HG03469 (cell line): Measurements from ENCODE around the gene TMSB4X.
A peak's percentile ranks its signal among the peaks of the same experiment; 100 is the strongest.
"Not testable (repeated sequence)": the region's sequence is repeated elsewhere in the genome, so short reads cannot be mapped to it uniquely, and the experiment has no call there.

Source experiments
- ATAC-seq: cut with Tn5 transposase; IDR thresholded peaks from one replicate; pipeline ENCODE4 v1.9.1; 2021; ENCODE audit warnings: mild to moderate bottlenecking, moderate library complexity, moderate number of reproducible peaks; ENCODE audit not compliant: unreplicated experiment

The TMSB4X gene

DNA sequence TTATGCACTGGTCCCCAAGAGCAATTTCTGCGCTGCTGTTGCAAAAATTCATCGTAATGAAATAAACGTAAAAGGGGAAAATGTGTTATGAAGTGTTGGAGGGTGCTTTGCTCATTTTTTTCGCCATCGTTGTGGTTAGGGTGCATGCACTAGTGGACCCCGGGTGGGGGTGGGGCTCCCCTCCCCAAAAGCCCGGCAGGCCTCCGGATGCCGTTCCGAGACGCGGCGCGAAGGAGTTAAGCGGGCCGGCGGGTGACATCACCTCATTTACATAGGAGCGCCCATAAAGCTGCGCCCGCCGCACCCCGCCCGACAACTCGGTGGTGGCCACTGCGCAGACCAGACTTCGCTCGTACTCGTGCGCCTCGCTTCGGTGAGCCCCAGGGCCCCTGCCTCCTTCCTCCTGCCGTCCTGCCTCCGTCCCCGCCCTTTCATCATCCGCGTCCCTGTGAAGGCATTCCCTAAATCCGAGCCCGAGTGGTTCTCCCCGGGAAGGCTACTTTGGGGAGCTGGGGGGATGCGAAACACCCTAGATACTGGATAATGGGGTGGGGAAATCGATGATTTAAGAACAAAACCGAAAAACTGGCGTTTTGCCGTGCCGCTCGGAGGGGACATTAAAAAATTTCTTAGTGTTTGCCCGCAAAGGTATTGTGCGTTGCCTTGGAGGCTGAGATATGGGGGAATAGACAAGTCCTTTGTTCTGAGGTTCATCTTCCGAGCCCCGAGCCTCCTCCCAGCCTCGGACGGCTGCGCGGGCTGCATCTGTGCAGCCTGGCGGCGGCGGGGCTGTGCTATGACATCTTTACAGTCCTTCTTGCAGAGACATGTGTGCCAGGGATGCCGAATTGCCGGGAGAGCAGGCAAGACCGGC lies at the start of gene TMSB4X:
Gene TMSB4X (plus strand): TSS at position 315 of the 874 bp plus-strand sequence.
- peak; percentile 21 for ATAC-seq

DNA sequence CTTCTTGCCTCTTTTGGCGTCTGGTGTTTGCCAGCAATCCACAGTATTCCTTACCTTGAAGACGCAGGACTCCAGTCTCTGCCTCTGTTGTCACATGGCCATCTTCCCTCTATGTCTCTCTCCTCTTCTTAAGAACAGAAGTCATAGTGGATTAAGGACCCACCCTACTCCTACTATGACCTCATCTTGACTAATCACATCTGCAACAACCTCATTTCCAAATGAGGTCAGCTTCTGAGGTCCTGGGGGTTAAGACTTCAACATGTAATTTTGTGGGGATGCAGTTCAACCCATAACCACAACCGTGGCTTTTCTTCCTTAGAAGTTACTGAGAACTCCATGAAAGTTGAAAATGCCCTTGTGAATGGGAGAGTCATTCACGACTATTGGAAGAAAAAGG lies 45.2 kb upstream of the TMSB4X start:
- ATAC-seq, result no peak

DNA sequence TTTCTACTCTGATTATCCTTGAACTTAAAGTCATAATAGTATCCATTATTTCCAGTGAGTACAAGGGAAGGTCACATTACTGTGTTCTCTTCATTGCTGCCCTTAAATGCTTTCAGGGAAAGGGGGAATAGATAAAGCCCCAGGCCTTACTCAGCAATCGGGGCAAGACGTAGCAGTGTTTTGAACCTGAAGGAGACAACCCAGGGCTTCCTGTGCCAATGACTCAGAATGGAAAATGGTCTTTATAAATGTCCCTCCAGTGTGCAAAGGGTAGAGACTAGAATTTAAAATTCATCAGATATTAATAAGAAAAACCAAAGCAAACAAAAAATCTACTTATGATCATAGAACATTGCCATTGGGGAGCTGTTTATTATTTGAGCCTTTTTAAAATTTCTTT lies 44.8 kb upstream of the TMSB4X start:
- ATAC-seq, result no peak

DNA sequence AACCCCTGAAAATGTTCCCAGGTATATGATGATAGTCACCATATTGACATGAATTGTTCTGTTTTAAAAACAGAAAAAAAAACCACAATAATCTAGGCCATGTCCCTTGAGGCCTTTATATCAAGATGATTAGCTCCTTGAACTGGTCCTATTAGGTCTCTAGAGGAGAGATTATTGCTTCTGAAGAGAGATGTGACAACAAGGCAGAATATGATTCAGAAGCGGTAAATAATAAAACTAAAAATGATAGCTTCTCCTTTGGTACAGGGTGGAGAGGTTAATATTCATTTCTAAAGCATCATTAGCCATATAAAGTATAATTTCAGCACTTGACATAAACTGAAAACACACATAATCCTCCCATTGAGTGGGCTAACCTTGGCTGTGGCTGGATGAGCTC lies 42.7 kb upstream of the TMSB4X start:
- no peak for ATAC-seq

DNA sequence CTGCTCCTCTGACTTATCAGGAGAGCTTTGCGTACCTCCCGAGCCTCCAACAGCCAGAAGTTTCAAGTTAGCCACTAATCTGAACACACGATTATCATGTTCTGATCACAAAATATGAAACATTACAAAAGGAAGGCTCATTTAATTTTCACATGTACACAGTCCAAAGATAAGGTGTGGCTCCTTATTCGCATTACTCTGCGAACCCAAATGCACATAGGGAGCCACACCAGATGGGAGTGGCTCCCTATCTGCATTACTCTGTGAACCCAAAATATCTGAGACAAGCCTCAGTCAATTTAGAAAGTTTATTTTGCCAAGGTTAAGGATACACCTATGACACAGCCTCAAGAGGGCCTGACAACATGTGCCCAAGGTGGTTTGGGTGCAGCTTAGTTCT lies 40.1 kb upstream of the TMSB4X start:
- no peak for ATAC-seq

DNA sequence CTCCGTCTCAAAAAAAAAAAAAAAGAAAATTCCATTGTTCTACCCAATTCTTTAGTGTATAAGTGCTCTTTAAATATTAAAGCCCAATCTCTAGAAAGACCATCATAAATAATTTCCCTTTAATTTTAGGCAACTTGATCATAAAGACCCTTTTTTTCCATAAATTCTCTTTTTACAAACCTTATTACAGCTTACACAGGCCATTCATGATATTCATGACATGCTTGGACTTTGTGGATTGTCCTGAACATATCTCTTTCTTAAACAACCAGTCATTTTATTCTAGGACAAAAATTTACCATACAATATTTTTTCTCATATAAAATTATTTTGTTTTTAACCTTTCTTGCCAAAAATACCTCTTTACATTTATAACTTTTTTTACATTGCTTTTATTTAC lies 38.0 kb upstream of the TMSB4X start:
- ATAC-seq, result no peak

DNA sequence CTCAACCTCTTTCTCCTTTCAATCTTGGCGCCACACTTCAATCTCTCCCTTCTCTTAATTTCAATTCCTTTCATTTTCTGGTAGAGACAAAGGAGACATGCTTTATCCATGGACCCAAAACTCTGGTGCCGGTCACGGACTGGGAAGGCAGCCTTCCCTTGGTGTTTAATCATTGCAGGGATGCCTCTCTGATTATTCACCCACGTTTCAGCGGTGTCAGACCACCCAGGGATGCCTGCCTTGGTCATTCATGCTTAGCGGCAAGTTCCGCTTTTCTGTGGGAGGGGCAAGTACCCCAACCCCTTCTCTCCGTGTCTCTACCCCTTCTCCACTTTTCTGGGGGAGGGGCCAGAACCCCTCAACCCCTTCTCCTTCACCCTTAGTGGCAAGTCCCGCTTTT lies 34.4 kb upstream of the TMSB4X start:
- not testable (repeated sequence) for ATAC-seq

DNA sequence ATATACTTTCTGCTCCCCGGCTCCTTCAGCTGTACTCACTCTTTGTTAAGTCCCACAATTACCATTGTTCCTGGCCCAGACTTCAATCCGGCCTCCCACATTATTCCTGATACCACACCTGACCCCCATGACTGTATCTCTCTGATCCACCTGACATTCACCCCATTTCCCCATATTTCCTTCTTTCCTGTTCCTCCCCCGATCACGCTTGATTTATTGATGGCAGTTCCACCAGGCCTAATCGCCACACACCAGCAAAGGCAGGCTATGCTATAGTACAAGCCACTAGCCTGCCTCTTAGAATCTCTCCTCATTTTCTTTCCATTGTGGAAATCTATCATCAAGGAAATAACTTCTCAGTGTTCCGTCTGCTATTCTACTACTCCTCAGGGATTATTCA lies 31.3 kb upstream of the TMSB4X start:
- not testable (repeated sequence) for ATAC-seq

DNA sequence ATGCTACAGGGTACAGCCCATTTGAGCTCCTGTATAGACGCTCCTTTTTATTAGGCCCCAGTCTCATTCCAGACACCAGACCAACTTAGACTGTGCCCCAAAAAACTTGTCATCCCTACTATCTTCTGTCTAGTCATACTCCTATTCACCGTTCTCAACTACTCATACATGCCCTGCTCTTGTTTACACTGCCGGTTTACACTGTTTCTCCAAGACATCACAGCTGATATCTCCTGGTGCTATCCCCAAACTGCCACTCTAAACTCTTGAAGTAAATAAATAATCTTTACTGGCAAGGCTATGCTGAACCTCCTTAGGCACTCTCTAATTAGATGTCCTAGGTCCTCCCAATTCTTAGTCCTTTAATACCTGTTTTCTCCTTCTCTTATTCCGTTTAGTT lies 30.5 kb upstream of the TMSB4X start:
- ATAC-seq, result not testable (repeated sequence)

DNA sequence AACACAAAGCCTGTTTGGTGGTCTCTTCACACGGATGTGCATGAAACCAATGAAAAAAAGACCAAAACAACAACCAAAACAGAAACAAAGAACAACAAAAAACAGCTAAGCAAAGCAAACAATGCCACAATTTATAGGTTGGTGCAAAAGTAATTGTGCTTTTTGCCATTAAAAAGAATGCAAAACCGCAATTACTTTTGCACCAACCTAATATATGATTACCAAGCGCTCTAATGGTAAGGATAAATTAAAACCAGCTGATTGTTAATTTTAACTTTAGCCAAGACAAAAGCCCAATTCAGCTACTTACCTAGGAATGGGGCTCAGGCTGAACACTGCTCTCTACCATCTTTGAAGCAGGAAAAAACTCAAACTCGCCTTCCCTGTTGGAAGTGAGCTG lies 29.4 kb upstream of the TMSB4X start:
- ATAC-seq, result no peak

DNA sequence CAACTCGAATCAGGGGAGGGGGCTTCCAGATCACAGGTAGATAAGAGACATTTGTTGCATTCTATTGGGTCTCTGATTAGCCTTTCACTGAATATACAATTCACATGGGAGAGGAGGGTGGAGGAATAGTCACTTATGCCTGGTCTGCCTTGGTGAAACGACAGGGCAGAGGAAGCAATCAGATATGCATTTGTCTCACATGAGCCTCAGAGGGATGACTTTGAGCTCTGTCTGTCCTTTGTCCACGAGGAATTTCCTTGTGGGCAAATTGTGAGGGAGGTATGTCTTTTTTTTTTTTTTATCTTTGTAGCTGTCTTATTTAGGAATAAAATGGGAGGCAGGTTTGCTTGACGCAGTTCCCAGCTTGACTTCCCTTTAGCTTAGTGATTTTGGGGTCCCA lies 28.5 kb upstream of the TMSB4X start:
- ATAC-seq, result no peak

DNA sequence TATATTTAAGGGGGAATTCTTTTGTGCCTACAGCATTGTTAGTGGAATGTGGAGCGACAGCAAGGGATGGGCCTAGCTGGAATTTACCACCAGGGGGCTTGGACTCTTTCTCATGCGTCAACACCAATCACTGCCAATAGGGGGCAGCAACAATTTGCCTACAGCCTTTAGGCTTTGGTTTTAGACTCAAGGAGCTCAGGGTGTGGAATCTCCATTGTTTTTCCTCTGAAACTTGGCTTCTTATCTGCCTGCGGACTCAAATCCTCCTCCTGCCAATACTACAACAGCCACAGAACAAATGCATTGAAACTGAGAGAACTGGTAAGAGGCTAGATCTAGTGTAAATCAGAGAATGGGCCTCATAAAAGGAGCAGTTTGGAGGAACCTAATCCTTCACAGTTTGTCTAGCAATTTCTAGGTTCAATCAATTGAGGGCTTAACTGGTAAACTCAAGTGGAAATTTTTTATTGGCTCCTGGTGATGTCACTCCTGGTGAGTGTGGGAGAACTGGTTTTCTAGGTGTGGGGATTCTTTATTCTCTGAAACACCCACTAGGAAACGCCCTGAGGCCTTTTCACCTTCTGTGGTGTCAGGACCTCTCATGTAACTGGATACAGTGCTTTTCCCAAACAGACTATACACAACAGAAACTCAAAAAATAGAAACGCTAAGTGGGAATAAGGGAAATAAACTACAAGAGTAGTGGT lies 27.9 kb upstream of the TMSB4X start:
- no peak for ATAC-seq

DNA sequence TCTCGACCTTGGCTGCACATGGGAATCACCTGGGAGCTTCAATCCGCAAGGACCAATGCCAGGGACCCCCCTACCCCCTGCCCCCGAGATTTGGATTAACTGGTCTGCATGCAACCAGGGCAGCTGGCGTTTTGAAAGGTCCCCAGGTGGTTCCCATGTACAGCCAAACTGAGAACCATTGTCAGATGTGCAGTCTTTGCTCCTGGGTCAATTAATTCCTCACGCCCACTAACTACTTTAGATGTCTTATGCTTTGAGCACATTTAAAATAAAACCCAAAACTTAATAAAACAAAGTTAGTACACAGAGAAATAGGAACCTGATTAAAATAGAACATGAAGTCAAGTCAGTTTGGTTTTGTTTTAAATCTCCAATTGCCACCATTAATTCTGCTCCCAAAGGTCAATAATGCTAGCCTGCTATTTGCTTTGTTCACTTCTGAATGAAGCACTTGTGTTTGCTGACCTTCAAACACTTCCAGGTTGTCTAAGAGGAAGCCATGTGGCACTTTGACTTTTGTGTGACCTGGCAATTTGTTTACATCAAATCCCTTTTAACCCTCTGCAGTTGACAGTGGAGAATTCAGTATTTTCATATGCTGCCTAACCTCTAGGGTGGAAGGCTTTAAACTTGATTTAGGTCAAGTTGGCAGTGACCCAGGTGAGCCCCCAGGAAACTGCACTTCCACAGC lies 27.2 kb upstream of the TMSB4X start:
- ATAC-seq, result no peak

DNA sequence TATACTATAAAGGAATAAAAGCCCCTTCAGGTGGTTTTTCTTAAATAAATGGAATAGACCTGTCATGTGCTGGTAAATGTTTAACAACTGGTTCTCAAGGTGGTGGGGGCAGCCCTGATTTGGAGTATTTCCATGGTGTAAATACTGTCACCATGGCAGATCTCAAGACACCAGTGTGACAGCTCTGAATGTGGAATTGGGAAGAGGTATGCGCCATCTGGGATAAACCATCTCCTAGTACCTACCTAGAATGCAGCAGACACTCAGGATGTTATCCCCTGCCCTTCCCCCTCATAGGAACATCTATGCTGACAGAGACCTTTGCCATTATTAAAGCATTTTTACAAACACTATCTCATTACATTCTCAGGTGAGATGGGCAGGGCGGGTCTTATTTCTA lies 26.4 kb upstream of the TMSB4X start:
- ATAC-seq, result no peak

DNA sequence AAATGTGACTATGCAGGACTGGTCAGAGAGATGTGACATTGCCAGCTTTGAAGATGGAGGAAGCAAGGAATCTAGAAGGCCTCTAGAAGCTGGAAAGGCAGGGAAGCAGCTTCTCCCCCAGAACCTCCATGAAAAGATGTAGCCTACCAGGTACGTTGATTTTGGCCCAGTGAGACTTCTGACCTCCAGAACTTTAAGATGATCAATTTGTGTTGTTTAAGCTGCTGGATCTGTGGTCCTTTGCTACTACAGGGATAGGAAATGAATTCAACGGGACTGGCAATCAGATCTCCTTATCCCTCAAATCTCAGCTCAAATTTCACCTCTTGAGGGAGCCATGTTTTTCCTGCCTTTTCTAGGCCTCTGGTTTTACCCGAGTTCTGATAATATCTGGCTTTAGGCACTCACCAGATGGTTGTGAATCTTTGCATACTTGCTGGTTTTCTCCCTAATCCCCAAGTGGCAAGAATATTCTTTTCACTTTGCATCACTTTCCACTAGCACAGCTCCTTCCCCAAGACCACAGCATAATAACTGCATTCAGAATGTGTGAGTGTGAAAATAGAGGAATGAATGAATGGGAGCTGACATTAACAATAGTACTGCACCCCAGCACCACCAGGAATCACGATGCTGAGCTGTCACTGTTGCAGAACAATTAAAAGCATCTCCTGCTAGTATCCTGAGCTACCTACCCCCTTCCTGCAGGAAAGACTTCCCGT lies 25.5 kb upstream of the TMSB4X start:
- ATAC-seq, result no peak

DNA sequence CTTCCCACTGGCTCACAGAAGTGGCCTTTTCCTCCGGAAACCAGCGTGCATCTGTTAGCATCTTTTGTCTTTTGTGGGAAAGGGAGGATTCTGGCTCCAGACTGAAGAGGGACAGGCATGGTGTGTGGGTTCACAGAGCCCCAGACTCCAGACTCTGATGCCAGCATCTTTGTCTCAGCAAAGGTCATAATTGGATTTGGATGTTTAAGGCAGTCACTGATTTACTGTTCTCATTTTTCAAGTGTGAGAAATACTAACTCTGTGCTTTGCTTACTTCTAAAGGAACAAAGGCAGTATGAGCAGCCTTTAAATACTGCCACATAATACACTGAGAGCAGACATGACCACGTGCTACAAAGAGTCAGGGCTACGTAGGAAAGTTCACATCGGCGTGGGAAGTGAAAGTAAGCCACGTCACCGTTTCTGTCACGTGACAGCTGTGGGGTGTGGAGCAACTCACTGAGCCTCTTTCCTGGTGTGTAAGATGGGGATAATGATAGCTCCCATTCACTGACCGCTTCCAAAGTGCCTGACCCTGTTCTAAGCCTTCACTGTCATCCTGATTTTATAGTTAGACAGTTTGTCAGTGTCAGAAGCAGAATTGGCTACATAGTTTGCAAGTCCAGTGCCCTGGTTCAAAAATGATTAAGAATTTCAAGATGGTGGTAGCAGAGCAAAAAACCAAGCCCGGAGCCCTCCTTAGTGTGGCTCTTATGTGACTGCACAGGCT lies 24.8 kb upstream of the TMSB4X start:
- ATAC-seq, result peak; percentile 38

DNA sequence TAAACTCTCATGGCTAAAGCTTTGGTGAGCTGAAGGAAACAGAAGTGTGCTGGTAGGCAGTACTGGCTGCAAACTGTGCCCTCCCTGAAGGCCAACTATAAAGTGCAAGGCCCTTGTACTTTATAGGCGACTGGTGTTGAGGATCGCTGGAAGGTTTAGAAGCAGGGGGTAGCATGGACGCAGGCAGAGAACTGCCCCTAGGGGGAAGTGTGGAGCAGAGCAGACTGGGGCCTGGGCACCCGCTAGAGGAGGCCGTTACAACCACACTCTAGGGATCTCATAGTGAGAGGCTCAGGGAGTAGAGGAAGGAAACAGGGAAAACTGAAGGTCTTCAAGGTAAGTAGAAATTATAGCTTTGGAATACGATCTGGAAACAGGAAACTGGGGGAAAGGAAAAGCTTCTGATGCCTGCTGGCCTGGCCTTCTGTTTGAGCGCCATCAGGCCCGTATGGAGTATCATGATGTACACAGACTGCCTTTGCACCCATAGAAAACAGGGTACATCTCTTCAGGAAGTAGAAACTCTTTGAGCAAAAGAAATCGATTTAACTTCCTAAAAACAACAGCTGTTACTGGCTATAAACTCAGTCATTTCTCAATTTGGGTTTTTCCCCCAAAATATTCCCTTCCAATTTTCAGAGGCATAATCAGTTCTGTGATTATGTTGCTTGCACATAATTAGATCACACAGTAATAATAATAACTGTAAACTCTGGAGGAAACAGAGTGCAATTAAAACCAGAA lies 23.9 kb upstream of the TMSB4X start:
- ATAC-seq, result peak; percentile 28

DNA sequence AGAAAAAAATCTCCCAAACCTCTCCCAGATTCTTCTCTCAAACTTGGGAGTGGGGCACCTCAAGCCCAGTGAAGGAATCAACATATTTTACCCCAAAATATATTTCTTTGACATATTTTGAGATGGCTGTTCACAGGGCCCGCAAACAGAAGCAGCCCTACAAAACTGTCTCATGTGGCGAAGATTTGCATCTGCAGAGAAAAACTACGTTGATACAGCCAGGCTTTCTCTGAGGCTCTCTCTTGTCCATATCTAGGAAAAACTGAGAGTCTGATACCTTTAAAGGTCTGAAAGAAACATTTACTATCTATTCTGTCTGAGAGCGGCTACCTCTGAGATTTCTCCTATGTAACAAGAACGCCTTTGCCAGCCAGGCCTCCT lies 23.3 kb upstream of the TMSB4X start:
- no peak for ATAC-seq

DNA sequence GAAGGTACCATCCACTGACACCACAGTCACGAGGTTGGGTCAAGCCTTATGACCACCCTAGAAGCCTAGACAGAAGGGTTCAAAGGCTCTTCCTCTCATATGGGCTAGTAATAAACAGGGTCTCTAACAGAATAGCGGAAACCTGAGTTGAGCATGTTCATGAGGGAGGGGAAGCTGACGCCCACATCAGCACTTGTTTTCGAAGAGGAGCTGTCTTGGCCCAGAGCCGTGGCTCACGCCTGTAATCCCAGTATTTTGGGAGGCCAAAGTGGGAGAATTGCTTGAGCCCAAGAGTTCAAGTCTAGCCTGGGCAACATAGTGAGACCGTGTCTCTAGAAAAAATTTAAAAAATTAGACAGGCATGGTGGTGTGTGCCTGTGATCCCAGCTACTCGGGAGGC lies 21.5 kb upstream of the TMSB4X start:
- ATAC-seq, result no peak

DNA sequence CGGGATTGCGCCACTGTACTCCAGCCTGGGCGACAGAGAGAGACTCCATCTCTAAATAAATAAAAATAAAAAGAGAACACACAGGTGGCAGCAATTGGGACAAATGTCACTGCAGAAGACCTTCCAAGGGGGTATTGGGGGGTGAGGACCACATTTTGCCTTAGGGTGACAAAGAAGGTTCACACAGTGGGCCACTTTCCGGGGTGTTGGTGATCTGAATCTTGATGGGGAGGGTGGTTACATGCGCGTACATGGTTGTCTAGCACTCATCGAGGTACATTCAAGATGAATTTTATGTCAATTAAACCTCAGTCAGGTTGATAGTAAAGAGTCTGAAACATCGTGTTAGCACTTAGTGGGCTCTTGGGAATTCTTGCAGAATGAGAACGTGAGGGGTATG lies 20.5 kb upstream of the TMSB4X start:
- ATAC-seq, result no peak
